Testis (tissue), 3 donors: Measurements from ENCODE around the gene GET4. TPM values are rescaled to one million over a fixed set of nuclear protein-coding genes. Genes with fewer than 3 reads are reported as not detected.

Source experiments
- DNase-seq: peaks from one replicate; pipeline ENCODE4 v3.0.0-alpha.2; 2019
- H3K27ac ChIP-seq, 2 donors: fragments of 200-600 bp; sonication (generic); one replicate each; pipeline ENCODE4 v1.5.1; 2019
- H3K27me3 ChIP-seq: fragments of 200-600 bp; sonication (generic); one replicate; pipeline ENCODE4 v1.5.1; 2019
- H3K36me3 ChIP-seq: fragments of 200-600 bp; sonication (generic); one replicate; pipeline ENCODE4 v1.5.1; 2017; ENCODE audit warnings: low read depth; ENCODE audit errors: missing control alignments
- H3K4me1 ChIP-seq: fragments of 200-600 bp; sonication (generic); one replicate; pipeline ENCODE4 v1.5.1; 2019
- H3K4me3 ChIP-seq, 2 donors: fragments of 200-600 bp; sonication (generic); one replicate each; pipeline ENCODE4 v1.5.1; 2017 to 2019
- H3K9me3 ChIP-seq: fragments of 200-600 bp; sonication (generic); one replicate; pipeline ENCODE4 v1.5.1; 2017
- POLR2A ChIP-seq: fragments of 450-650 bp; IDR thresholded peaks from one replicate; pipeline ENCODE4 v1.6.1; 2017; ENCODE audit warnings: antibody characterized with exemption, mild to moderate bottlenecking, moderate library complexity
- WGBS, 2 donors: methylation state at CpG; one replicate each; pipeline ENCODE4 v1.1.5; 2018; 5-methylcytosine and 5-hydroxymethylcytosine counted together
- intact Hi-C: fragments of 100-400 bp; cut with DNase I; formaldehyde crosslinking; loops from one replicate; pipeline ENCODE4 v1.15.1; 2023; ENCODE audit warnings: low total_unique reads
- polyA plus RNA-seq: library from polyadenylated mRNA; stranded (reverse); fragments of 350-450 nt; fragmentation: Illumina TruSeq; extraction: RNeasy Lipid Tissue Mini Kit (QIAGEN cat#74804); gene quantifications from one replicate; pipeline ENCODE4 v1.2.3, GENCODE V29; 2014; ENCODE audit warnings: low read depth, low replicate concordance; ENCODE audit not compliant: insufficient read depth
- total RNA-seq, 2 donors: library from RNA; depleted of rRNA; stranded (reverse); fragments of >200 nt; gene quantifications; one replicate each; pipeline ENCODE4 v1.2.3, GENCODE V29; 2016
- TF ChIP-seq, protein P1 (sequence below), 3 experiments: fragments of 450-650 bp in 2 of 3; fragments of 200-600 bp in 1 of 3; sonication (generic) in 1 of 3; IDR thresholded peaks; one replicate each; pipeline ENCODE4 v1.5.1; 2016 to 2019; ENCODE audit warnings: antibody characterized with exemption in 3 of 3, mild to moderate bottlenecking in 2 of 3, moderate library complexity in 1 of 3

The GET4 gene
- total and polyA plus RNA-seq, 3 donors from 2014 or later, result 89.0 to 141 (median 128) TPM

DNA sequence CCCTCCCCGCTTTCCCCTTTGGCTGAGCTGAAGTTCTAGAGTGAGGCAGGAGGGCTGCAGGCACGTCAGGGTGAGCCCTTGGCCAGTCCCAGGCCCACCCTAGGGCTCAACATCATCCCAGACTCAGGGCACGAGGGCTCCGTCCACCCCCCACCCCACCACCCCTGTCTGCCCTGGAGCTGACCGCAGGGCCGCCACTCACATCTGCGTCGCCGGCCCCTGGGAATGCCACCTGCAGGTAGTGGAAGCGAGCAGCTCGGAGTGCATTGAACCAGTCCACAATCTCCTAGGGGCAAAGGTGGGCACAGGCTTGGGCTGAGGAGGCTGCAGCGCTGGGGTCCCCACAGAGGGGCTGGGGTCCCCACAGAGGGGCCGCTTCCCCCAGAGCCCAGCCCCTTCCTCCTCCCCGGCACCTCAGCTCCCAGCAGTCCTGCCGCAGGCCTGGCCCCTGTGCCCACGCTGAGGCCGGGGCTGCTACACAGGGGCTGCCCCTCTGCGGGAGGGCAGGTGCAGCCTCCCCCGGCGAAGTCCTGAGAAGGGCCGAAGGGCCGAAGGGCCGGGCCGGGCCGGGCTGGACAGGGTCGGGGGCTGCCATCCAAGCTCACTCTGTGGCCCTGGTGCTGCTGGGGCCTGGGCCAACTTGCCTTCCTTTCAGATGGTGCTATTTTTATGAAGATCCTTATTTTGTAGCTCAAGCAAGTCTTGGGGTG, 24.1 kb downstream of the GET4 start:
- H3K9me3 ChIP-seq, result no peaks in the 10 kb centered on the region
- no peak for DNase-seq
- no peaks in the 10 kb centered on the region for H3K4me1 ChIP-seq
- TF ChIP-seq POLR2A, result no peak
- TF ChIP-seq, protein P1, sequence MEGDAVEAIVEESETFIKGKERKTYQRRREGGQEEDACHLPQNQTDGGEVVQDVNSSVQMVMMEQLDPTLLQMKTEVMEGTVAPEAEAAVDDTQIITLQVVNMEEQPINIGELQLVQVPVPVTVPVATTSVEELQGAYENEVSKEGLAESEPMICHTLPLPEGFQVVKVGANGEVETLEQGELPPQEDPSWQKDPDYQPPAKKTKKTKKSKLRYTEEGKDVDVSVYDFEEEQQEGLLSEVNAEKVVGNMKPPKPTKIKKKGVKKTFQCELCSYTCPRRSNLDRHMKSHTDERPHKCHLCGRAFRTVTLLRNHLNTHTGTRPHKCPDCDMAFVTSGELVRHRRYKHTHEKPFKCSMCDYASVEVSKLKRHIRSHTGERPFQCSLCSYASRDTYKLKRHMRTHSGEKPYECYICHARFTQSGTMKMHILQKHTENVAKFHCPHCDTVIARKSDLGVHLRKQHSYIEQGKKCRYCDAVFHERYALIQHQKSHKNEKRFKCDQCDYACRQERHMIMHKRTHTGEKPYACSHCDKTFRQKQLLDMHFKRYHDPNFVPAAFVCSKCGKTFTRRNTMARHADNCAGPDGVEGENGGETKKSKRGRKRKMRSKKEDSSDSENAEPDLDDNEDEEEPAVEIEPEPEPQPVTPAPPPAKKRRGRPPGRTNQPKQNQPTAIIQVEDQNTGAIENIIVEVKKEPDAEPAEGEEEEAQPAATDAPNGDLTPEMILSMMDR (IDR thresholded peaks at IDR 0.05), result no peak
- no peak overlapping the region for H3K27ac ChIP-seq
- peaks cover 1% of the 10 kb centered on the region for H3K36me3 ChIP-seq
- H3K4me3 ChIP-seq, result no peak overlapping the region
- WGBS, 2 donors, result 81 to 85% methylated on average over 4 to 19 of the region's 26 CpGs
- intact Hi-C loops, result no loop called here
- no peaks in the 10 kb centered on the region for H3K27me3 ChIP-seq

DNA sequence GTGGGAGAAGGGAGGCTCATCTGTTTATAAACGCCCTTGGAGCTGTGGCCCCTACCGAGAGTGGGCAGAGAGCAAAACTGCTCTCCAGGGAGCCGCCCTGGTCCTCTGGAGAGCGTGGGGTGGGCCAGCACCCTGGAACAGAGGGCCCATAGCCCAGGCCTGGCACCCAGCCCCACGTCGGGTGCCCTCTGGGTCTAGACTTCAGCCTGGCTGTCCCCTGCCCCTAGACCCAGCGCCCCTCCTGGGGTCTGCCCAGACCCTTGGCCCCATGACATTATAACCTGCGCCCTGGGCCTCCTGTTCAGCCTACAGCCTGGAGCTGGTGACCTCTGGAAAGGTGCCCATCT, 24.7 kb downstream of the GET4 start:
- intact Hi-C loops, result no loop called here

DNA sequence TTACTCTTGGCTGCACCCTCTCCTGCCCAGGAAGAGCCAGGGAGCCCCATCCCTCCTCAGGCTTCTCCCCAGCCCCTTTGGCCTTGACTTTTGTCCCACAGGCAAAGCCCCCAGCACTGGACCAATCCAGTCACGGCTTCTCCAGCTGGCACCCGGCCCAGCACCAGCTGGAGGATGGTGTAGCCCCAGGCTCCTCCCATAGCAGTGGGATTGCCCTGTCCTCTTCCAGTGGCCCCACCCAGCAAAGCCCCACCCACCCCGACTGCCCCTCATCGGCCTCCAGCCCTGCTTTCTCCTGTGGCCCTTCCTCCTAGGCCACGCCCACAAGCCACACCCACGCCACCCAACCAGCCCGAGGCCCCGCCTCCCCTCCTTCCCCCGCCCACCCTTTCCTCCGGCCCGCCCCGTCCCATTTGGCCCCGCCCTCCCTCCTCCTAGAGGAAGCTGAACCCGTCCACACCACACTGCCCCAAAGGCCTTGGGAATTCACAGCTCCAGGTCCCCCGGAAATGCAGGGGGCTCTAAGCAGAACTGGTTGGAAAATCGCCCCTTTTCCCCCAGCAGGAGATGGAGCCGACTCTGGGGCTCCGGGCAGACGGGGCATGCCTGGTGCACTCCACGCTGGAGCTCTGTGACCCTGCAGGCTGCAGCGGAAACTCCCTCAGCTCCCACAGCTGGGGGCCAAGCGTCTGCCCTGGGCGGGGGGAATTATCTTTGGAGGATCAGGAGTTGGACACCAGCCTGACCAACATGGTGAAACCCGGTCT, 25.2 kb downstream of the GET4 start:
- Histone ChIP-seq H3K4me1 (no peaks in the 10 kb centered on the region), H3K4me3 (no peak overlapping the region), H3K9me3 (no peaks in the 10 kb centered on the region), H3K27me3 (no peaks in the 10 kb centered on the region), H3K27ac (no peak overlapping the region), H3K36me3 (no peaks in the 10 kb centered on the region)
- DNase-seq, result peak; percentile 80
- 7 to 17% methylated on average over 12 to 23 of the region's 24 CpGs for WGBS, 2 donors
- intact Hi-C loops, result no loop called here
- no peak for TF ChIP-seq POLR2A
- TF ChIP-seq, protein P1 (IDR thresholded peaks at IDR 0.05), result no peak

More for the DNA sequence above, 24.7 kb downstream of the GET4 start:
- Histone ChIP-seq H3K9me3 (no peaks in the 10 kb centered on the region), H3K36me3 (no peaks in the 10 kb centered on the region), H3K27me3 (no peaks in the 10 kb centered on the region), H3K4me3 (no peak overlapping the region), H3K27ac (no peak overlapping the region), H3K4me1 (no peaks in the 10 kb centered on the region)
- DNase-seq, result no peak
- no peak for TF ChIP-seq POLR2A
- TF ChIP-seq, protein P1 (IDR thresholded peaks at IDR 0.05), result no peak
- WGBS, 2 donors, result 71 to 89% methylated on average over 6 to 8 of the region's 8 CpGs

DNA sequence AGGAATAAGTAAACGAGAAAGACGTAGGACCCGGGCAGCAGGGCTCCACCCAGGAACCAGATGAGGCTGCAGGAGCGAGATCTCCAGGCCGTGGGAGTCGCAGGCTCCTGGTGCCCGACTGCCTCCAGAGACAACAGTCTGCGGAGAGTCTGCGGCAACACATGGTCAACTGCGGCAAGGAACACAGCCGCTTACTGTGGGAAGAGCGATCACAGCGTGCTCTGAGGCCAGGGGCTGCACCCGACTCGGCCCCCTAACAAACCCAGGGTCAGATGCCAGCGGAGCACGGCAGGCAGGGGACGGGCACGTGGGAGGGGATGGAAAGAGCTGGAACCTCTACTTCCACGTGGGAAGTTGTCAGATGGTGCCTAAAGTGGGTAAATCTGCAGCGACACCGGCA, 26.6 kb downstream of the GET4 start:
- Histone ChIP-seq H3K9me3 (no peaks in the 10 kb centered on the region), H3K27ac (no peak overlapping the region), H3K4me1 (peaks cover 6% of the 10 kb centered on the region), H3K27me3 (no peaks in the 10 kb centered on the region), H3K4me3 (no peak overlapping the region), H3K36me3 (no peaks in the 10 kb centered on the region)
- TF ChIP-seq, protein P1 (IDR thresholded peaks at IDR 0.05), result no peak
- no peak for TF ChIP-seq POLR2A
- WGBS, 2 donors, result 79 to 82% methylated on average over 22 of the region's 22 CpGs
- no peak for DNase-seq
- intact Hi-C loops, result no loop called here
